ENCODE results near the gene OSBPL9. TPM values are rescaled to one million over a fixed set of nuclear protein-coding genes. Genes with fewer than 3 reads are reported as not detected.

Gene OSBPL9
- total and polyA plus RNA-seq, 2 donors (not counting 1 experiment from before 2014, with no cell fraction given): 23.1 to 59.6 TPM

DNA sequence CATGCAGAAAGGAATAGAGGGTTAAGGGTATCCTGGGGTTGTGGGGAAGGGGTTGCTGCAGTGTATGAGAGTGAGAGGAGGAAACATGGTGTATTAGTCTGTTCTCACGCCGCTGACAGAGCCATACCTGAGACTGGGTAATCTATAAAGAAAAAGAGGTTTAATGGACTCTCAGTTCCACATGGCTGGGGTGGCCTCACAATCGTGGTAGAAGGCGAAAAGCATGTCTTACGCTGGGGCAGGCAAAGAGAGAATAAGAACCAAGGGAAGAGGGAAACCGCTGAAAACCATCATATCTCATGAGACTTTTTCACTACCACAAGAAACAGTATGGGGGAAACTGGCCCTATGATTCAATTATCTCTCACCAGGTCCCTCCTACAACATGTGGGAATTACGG lies 17.7 kb downstream of the OSBPL9 start:
- no peaks in the 10 kb centered on the region for H3K27me3 Mint-ChIP-seq
- no peak overlapping the region for H3K4me2 ChIP-seq (replicated peaks; ENCODE audit: low read depth, low read length, poor library complexity, severe bottlenecking)
- no peak overlapping the region for H3K9ac ChIP-seq (ENCODE audit: low read length)
- ChIA-PET POLR2A (no interaction called here), CTCF (no interaction called here)
- no peak for TF ChIP-seq EZH2 (IDR thresholded peaks at IDR 0.05; ENCODE audit: borderline replicate concordance, insufficient read depth, low read depth, low read length, poor library complexity, severe bottlenecking)
- TF ChIP-seq, protein P1, sequence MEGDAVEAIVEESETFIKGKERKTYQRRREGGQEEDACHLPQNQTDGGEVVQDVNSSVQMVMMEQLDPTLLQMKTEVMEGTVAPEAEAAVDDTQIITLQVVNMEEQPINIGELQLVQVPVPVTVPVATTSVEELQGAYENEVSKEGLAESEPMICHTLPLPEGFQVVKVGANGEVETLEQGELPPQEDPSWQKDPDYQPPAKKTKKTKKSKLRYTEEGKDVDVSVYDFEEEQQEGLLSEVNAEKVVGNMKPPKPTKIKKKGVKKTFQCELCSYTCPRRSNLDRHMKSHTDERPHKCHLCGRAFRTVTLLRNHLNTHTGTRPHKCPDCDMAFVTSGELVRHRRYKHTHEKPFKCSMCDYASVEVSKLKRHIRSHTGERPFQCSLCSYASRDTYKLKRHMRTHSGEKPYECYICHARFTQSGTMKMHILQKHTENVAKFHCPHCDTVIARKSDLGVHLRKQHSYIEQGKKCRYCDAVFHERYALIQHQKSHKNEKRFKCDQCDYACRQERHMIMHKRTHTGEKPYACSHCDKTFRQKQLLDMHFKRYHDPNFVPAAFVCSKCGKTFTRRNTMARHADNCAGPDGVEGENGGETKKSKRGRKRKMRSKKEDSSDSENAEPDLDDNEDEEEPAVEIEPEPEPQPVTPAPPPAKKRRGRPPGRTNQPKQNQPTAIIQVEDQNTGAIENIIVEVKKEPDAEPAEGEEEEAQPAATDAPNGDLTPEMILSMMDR (IDR thresholded peaks at IDR 0.05): no peak
- H3K4me1 Mint-ChIP-seq: peaks cover 4% of the 10 kb centered on the region
- no peaks in the 10 kb centered on the region for H3K4me1 ChIP-seq (ENCODE audit: control insufficient read depth in 2 of 2, insufficient read depth in 2 of 2, low read length in 2 of 2)
- no peaks in the 10 kb centered on the region for H3K27me3 ChIP-seq (replicated peaks in 1 of 4; ENCODE audit: control extremely low read depth in 1 of 4, control insufficient read depth in 3 of 4, insufficient read depth in 4 of 4, low read length in 3 of 4)
- H3K4me3 ChIP-seq (ENCODE audit: control extremely low read depth in 1 of 5, extremely low read depth in 1 of 5, insufficient read depth in 1 of 5, low read depth in 2 of 5, low read length in 4 of 5): no peak overlapping the region
- no peak overlapping the region for H3K4me3 Mint-ChIP-seq
- intact Hi-C loops (cut with micrococcal nuclease): no loop called here
- no peak overlapping the region for H3K27ac Mint-ChIP-seq
- no peaks in the 10 kb centered on the region for H3K9me3 Mint-ChIP-seq (ENCODE audit: insufficient read depth)
- peaks cover 33% of the 10 kb centered on the region for H4K20me1 ChIP-seq (ENCODE audit: control insufficient read depth, insufficient read depth, low read length, poor library complexity, severe bottlenecking)
- H3K36me3 ChIP-seq (replicated peaks in 1 of 2; ENCODE audit: control extremely low read depth in 1 of 2, control insufficient read depth in 1 of 2, extremely low read depth in 1 of 2, insufficient read depth in 2 of 2, low read length in 1 of 2): no peaks in the 10 kb centered on the region
- H2AFZ ChIP-seq (ENCODE audit: insufficient read depth, low read depth, low read length, poor library complexity, severe bottlenecking): no peak overlapping the region
- H3K9me3 ChIP-seq (ENCODE audit: control extremely low read depth in 1 of 3, control insufficient read depth in 2 of 3, insufficient read depth in 1 of 3, low read length in 2 of 3): no peaks in the 10 kb centered on the region
- no peak for ATAC-seq (ENCODE audit: low read depth)
- peaks cover 78% of the 10 kb centered on the region for H3K79me2 ChIP-seq (ENCODE audit: control insufficient read depth, insufficient read depth, low read length)
- 92% methylated on average over 2 of the region's 7 CpGs for WGBS (ENCODE audit: insufficient coverage)
- H3K27ac ChIP-seq (ENCODE audit: low read length in 2 of 2): no peak overlapping the region
- no peak for DNase-seq

DNA sequence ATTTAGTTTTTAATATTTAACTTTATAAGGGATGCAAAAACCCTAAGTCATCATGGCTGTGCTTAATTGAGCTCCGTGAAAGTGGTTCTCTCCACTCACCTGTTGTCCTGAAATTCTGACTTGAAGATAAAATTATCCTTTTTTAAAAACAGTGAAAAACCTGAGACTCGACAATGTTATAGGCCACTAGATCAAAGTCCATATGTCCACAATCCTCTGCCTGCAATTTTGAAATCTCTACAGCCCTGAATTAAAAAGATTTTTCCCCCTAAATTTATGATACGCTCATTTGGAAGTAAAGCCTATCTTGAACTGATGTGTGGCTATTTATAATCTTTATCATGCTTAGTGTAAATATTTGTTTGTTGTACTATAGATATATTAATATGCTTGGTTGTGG lies 18.7 kb downstream of the OSBPL9 start:
- ChIA-PET CTCF (no interaction called here), POLR2A (no interaction called here)
- no peaks in the 10 kb centered on the region for H3K36me3 ChIP-seq (replicated peaks in 1 of 2; ENCODE audit: control extremely low read depth in 1 of 2, control insufficient read depth in 1 of 2, extremely low read depth in 1 of 2, insufficient read depth in 2 of 2, low read length in 1 of 2)
- H2AFZ ChIP-seq (ENCODE audit: insufficient read depth, low read depth, low read length, poor library complexity, severe bottlenecking): no peak overlapping the region
- no peaks in the 10 kb centered on the region for H3K27me3 Mint-ChIP-seq
- no peaks in the 10 kb centered on the region for H3K9me3 ChIP-seq (ENCODE audit: control extremely low read depth in 1 of 3, control insufficient read depth in 2 of 3, insufficient read depth in 1 of 3, low read length in 2 of 3)
- peaks cover 79% of the 10 kb centered on the region for H3K79me2 ChIP-seq (ENCODE audit: control insufficient read depth, insufficient read depth, low read length)
- TF ChIP-seq, protein P1 (IDR thresholded peaks at IDR 0.05): no peak
- peaks cover 4% of the 10 kb centered on the region for H3K4me1 Mint-ChIP-seq
- no peak overlapping the region for H3K27ac ChIP-seq (ENCODE audit: low read length in 2 of 2)
- no peak overlapping the region for H3K4me2 ChIP-seq (replicated peaks; ENCODE audit: low read depth, low read length, poor library complexity, severe bottlenecking)
- H4K20me1 ChIP-seq (ENCODE audit: control insufficient read depth, insufficient read depth, low read length, poor library complexity, severe bottlenecking): peaks cover 29% of the 10 kb centered on the region
- no peak overlapping the region for H3K27ac Mint-ChIP-seq
- 100% methylated on average over 1 of the region's 3 CpGs for WGBS (ENCODE audit: insufficient coverage)
- intact Hi-C loops (cut with micrococcal nuclease): no loop called here
- H3K9me3 Mint-ChIP-seq (ENCODE audit: insufficient read depth): no peaks in the 10 kb centered on the region
- ATAC-seq (ENCODE audit: low read depth) (no peak), DNase-seq (no peak)
- no peak overlapping the region for H3K9ac ChIP-seq (ENCODE audit: low read length)
- H3K4me3 Mint-ChIP-seq: no peak overlapping the region
- H3K27me3 ChIP-seq (replicated peaks in 1 of 4; ENCODE audit: control extremely low read depth in 1 of 4, control insufficient read depth in 3 of 4, insufficient read depth in 4 of 4, low read length in 3 of 4): no peaks in the 10 kb centered on the region
- no peaks in the 10 kb centered on the region for H3K4me1 ChIP-seq (ENCODE audit: control insufficient read depth in 2 of 2, insufficient read depth in 2 of 2, low read length in 2 of 2)
- H3K4me3 ChIP-seq (ENCODE audit: control extremely low read depth in 1 of 5, extremely low read depth in 1 of 5, insufficient read depth in 1 of 5, low read depth in 2 of 5, low read length in 4 of 5): no peak overlapping the region

All from B cell (primary cell).